ENCODE measurements around the gene TMCC1.
"Not testable (repeated sequence)": the region's sequence is repeated elsewhere in the genome, so short reads cannot be mapped to it uniquely, and the experiment has no call there.

The TMCC1 gene

GRCh38 chr3:129766135-129766534, 127.4 kb downstream of the TMCC1 start:
- no peaks in the 10 kb centered on the region for H3K27me3 ChIP-seq
- H3K4me2 ChIP-seq = no peak overlapping the region
- no peak for TF ChIP-seq Cebpa-rat (IDR thresholded peaks at IDR 0.05)
- H3K9ac ChIP-seq = no peak overlapping the region
- no peak overlapping the region for H3K4me3 ChIP-seq
- H3K4me1 ChIP-seq = peaks cover 6% of the 10 kb centered on the region; the same call in 1 of the 2 replicates
- peaks cover 15% of the 10 kb centered on the region; the same call in 1 of the 2 replicates for H3K36me3 ChIP-seq
- no peak overlapping the region for H3K27ac ChIP-seq
- H4K20me1 ChIP-seq = peaks cover 28% of the 10 kb centered on the region; the same call in 1 of the 2 replicates
- H3K9me3 ChIP-seq = peaks cover 6% of the 10 kb centered on the region; the same call in 1 of the 2 replicates

- Histone ChIP-seq H3K36me3 (peaks cover 12% of the 10 kb centered on the region; the same call in 1 of the 2 replicates), H3K4me1 (no peaks in the 10 kb centered on the region), H3K4me3 (no peak overlapping the region), H4K20me1 (peaks cover 23% of the 10 kb centered on the region; the same call in 1 of the 2 replicates), H3K4me2 (no peak overlapping the region), H3K27me3 (no peaks in the 10 kb centered on the region), H3K27ac (no peak overlapping the region), H3K9ac (no peak overlapping the region), H3K9me3 (peaks cover 13% of the 10 kb centered on the region; the same call in 1 of the 2 replicates)
- TF ChIP-seq Cebpa-rat (IDR thresholded peaks at IDR 0.05) = no peak
These were observed 129.4 kb downstream of the TMCC1 start for GRCh38 chr3:129764090-129764489.

DNA sequence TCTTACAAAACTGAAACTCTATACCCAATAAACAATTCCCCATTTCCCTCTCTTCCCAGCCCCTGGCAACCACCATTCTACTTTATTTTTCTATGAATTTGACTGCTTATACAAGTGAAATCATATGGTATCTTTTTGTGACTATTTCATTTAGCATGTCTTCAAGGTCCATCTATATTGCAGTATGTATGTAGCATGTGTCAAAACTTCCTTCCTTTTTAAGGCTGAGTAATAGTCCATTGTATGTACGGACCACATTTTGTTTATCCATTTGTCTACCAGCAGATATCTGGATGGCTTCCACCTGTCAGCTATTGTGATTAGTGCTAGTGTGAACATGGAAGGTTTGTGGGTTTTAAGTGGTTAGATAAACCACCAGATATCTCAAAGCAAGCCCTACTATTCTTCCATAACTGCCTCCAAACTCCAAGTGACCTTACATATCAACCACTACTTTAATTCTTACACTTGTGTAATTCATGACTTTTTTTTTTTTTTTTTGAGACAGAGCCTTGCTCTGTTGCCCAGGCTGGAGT, 134.7 kb downstream of the TMCC1 start:
- H3K4me3 ChIP-seq = no peak overlapping the region
- H3K4me1 ChIP-seq = no peaks in the 10 kb centered on the region
- TF ChIP-seq Cebpa-rat (IDR thresholded peaks at IDR 0.05) = no peak
- H3K27ac ChIP-seq = no peak overlapping the region
- no peak overlapping the region for H3K9ac ChIP-seq
- H3K36me3 ChIP-seq = peaks cover 12% of the 10 kb centered on the region; the same call in 1 of the 2 replicates
- no peak overlapping the region for H3K4me2 ChIP-seq
- peaks cover 13% of the 10 kb centered on the region; the same call in 1 of the 2 replicates for H3K9me3 ChIP-seq
- 0 out of 2 replicates have a peak, but pooled peaks cover 13% of the 10 kb centered on the region for H4K20me1 ChIP-seq
- no peaks in the 10 kb centered on the region for H3K27me3 ChIP-seq

GRCh38 chr3:129758306-129758705, 135.2 kb downstream of the TMCC1 start:
- Histone ChIP-seq H3K4me1 (no peaks in the 10 kb centered on the region), H3K4me2 (no peak overlapping the region), H3K27ac (no peak overlapping the region)

DNA sequence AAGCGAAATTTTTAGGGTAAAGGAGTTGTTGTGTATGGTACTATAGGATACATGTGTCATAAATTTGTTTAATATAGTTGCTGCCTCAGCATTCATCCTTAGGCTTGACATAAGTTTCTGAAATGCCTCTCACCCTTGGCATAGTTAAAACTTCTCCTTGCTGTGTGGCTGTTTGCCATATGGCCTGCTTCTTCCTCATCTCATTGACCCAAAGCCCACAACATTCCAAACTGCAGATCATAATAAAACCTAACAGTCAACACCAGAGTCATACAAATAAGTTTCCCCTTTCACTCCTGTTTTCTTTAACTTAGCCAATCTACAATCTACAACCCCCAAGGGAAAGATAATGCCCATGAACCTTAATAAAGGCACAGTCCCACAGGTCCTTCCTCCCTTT, 136.6 kb downstream of the TMCC1 start:
- Histone ChIP-seq H3K4me1 (no peaks in the 10 kb centered on the region), H3K9me3 (peaks cover 32% of the 10 kb centered on the region), H4K20me1 (0 out of 2 replicates have a peak, but pooled peaks cover 13% of the 10 kb centered on the region), H3K36me3 (peaks cover 19% of the 10 kb centered on the region), H3K27me3 (no peaks in the 10 kb centered on the region), H3K4me2 (no peak overlapping the region), H3K27ac (no peak overlapping the region), H3K4me3 (no peak overlapping the region), H3K9ac (no peak overlapping the region)
- TF ChIP-seq Cebpa-rat (IDR thresholded peaks at IDR 0.05) = no peak

More at GRCh38 chr3:129758306-129758705, 135.2 kb downstream of the TMCC1 start:
- TF ChIP-seq Cebpa-rat (IDR thresholded peaks at IDR 0.05) = no peak
- Histone ChIP-seq H3K36me3 (peaks cover 12% of the 10 kb centered on the region; the same call in 1 of the 2 replicates), H4K20me1 (0 out of 2 replicates have a peak, but pooled peaks cover 13% of the 10 kb centered on the region), H3K4me3 (no peak overlapping the region), H3K9me3 (peaks cover 18% of the 10 kb centered on the region), H3K9ac (no peak overlapping the region), H3K27me3 (no peaks in the 10 kb centered on the region)

DNA sequence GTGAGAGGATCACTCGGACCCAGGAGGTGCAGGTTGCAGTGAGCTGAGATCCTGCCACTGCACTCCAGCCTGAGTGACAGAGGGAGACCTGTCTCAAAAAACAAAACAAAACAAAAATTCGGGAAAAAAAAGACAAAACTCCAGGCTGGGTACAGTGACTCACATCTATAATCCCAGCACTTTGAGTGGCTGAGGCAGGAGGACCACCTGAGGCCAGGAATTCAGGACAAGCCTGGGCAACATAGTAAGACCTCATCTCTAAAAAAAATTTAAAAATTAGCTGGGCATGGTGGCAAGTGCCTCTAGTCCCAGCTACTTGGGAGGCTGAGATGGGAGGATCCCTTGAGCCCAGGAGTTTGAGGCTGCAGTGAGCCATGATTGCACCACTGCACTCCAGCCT, 142.4 kb downstream of the TMCC1 start:
- Histone ChIP-seq H4K20me1 (peaks cover 15% of the 10 kb centered on the region; the same call in 1 of the 2 replicates), H3K9me3 (peaks cover 19% of the 10 kb centered on the region), H3K36me3 (peaks cover 11% of the 10 kb centered on the region)
- H3K4me3 ChIP-seq, H3K4me1 ChIP-seq, H3K4me2 ChIP-seq, H3K27ac ChIP-seq, H3K27me3 ChIP-seq, H3K9ac ChIP-seq: not testable (repeated sequence)

DNA sequence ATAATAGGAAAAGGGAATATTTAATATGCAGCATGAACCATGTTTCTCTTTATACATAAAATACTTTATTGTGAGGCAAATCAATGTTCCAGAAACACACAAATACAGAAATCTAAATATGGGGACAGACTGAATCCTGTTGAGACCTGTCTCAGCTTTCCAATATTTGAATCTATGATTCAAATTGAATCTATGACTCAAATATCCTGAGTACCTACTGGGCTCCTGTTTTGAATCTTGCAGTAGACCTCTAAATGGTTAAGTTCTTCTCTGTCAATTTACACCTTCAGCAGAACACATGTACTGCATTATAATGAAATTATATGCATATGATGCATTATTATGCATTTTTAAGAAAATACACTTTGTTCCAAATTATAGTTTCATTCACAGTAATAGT, 143.8 kb downstream of the TMCC1 start:
- H3K36me3 ChIP-seq = peaks cover 11% of the 10 kb centered on the region
- H3K9ac ChIP-seq = no peak overlapping the region
- TF ChIP-seq Cebpa-rat (IDR thresholded peaks at IDR 0.05) = no peak
- no peak overlapping the region for H3K27ac ChIP-seq
- peaks cover 19% of the 10 kb centered on the region for H3K9me3 ChIP-seq
- no peaks in the 10 kb centered on the region for H3K4me1 ChIP-seq
- H4K20me1 ChIP-seq = peaks cover 27% of the 10 kb centered on the region; the same call in 1 of the 2 replicates
- H3K4me3 ChIP-seq = no peak overlapping the region
- no peaks in the 10 kb centered on the region for H3K27me3 ChIP-seq
- no peak overlapping the region for H3K4me2 ChIP-seq

GRCh38 chr3:129747992-129748391, 145.5 kb downstream of the TMCC1 start:
- Histone ChIP-seq H3K36me3 (peaks cover 10% of the 10 kb centered on the region), H3K9me3 (peaks cover 10% of the 10 kb centered on the region), H3K4me1 (no peaks in the 10 kb centered on the region), H3K27ac (no peak overlapping the region), H3K27me3 (no peaks in the 10 kb centered on the region), H3K4me2 (no peak overlapping the region), H3K4me3 (no peak overlapping the region), H3K9ac (no peak overlapping the region), H4K20me1 (peaks cover 38% of the 10 kb centered on the region)
- no peak for TF ChIP-seq Cebpa-rat (IDR thresholded peaks at IDR 0.05)

DNA sequence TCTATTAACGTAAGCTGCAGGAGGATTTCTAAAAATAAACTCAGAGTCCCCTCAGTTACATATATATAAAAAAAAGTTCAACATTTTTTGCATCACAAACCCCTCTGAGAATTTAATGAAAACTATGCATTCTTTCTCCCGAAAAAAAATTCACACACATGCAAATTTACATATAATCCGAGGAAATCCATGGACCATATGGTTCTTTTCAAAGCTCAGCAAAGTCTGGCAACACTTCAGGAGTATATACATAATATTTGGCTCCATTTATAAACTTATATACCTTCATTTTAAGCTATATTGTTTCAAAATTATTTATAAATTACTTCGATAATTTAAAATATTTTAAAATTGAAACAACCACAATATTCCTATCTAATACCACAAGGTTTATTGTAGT, 146.4 kb downstream of the TMCC1 start:
- peaks cover 2% of the 10 kb centered on the region; the same call in 1 of the 2 replicates for H3K36me3 ChIP-seq
- no peaks in the 10 kb centered on the region for H3K27me3 ChIP-seq
- peaks cover 8% of the 10 kb centered on the region; the same call in 1 of the 2 replicates for H3K4me1 ChIP-seq
- TF ChIP-seq Cebpa-rat (IDR thresholded peaks at IDR 0.05) = no peak
- no peak overlapping the region for H3K4me3 ChIP-seq
- H3K9me3 ChIP-seq = peaks cover 2% of the 10 kb centered on the region; the same call in 1 of the 2 replicates
- no peak overlapping the region for H3K4me2 ChIP-seq
- peaks cover 38% of the 10 kb centered on the region for H4K20me1 ChIP-seq
- H3K9ac ChIP-seq = no peak overlapping the region
- H3K27ac ChIP-seq = no peak overlapping the region

DNA sequence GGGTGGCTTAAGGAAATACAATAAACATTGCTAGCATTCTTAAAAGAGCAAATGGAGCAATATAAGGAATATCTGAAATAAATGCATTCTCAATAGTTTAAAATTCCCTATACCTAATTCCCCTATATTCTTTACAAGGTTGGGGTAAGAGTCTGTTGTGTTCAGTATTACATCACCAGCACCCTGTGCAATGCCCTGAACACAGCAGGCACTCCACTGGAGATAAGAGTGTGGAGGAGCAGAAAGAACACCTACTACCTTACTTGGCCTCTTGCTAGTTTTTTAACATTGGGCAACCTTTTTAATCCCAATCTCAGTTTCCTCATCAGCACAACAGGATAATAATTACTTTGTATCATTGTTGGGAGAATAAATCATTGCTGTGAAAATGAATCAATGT, 146.9 kb downstream of the TMCC1 start:
- Histone ChIP-seq H3K27ac (no peak overlapping the region), H3K9ac (no peak overlapping the region), H3K4me3 (no peak overlapping the region), H4K20me1 (peaks cover 38% of the 10 kb centered on the region), H3K36me3 (no peaks in the 10 kb centered on the region), H3K9me3 (no peaks in the 10 kb centered on the region), H3K27me3 (no peaks in the 10 kb centered on the region), H3K4me2 (no peak overlapping the region), H3K4me1 (peaks cover 13% of the 10 kb centered on the region; the same call in 1 of the 2 replicates)
- no peak for TF ChIP-seq Cebpa-rat (IDR thresholded peaks at IDR 0.05)

All from BLaER1 (cell line).